ENCODE data around the gene ARFIP1.

ARFIP1 gene

GRCh38 chr4:152901205-152901604 lies 121.5 kb downstream of the ARFIP1 start:
- TF ChIP-seq CTCF (IDR thresholded peaks at IDR 0.05; ENCODE audit: low read depth, low read length) = no peak
- H3K36me3 ChIP-seq = peaks cover 8% of the 10 kb centered on the region
- no peaks in the 10 kb centered on the region for H3K4me1 ChIP-seq
- H3K4me3 ChIP-seq (ENCODE audit: low read depth, low read length) = no peak overlapping the region
- no peaks in the 10 kb centered on the region for H3K27me3 ChIP-seq
- H3K9me3 ChIP-seq = no peaks in the 10 kb centered on the region
- no peak for DNase-seq

- no peaks in the 10 kb centered on the region for H3K4me1 ChIP-seq
- DNase-seq = no peak
- no peaks in the 10 kb centered on the region for H3K9me3 ChIP-seq
- H3K4me3 ChIP-seq (ENCODE audit: low read depth, low read length) = no peak overlapping the region
- H3K36me3 ChIP-seq = peaks cover 8% of the 10 kb centered on the region
- TF ChIP-seq CTCF (IDR thresholded peaks at IDR 0.05; ENCODE audit: low read depth, low read length) = no peak
- H3K27me3 ChIP-seq = no peaks in the 10 kb centered on the region
Measured at GRCh38 chr4:152903658-152904057, 123.9 kb downstream of the ARFIP1 start.

- Histone ChIP-seq H3K27me3 (no peaks in the 10 kb centered on the region), H3K4me1 (no peaks in the 10 kb centered on the region), H3K9me3 (no peaks in the 10 kb centered on the region), H3K36me3 (peaks cover 10% of the 10 kb centered on the region), H3K4me3 (ENCODE audit: low read depth, low read length) (no peak overlapping the region)
- no peak for DNase-seq
- no peak for TF ChIP-seq CTCF (IDR thresholded peaks at IDR 0.05; ENCODE audit: low read depth, low read length)
Measured at GRCh38 chr4:152909901-152910300, 130.1 kb downstream of the ARFIP1 start.

DNA sequence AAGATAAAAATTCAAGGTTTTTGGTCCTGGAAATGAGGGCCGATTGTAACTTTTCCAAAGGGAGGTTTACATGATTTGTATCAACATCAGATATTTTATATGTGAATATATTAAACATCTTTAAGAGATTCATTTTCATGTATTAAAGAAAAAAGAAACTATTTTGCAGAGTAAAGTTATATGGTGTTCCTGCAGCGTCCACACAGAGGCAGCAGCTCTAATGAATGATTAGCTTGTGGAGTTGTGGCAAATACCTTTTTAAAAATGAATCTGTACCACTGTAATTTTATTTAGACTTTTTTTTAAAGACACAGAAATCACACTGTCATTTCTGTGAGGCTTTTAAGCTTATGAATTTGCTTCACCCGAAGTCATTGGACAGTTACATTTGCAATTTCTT lies 130.8 kb downstream of the ARFIP1 start:
- Histone ChIP-seq H3K4me1 (no peaks in the 10 kb centered on the region), H3K4me3 (ENCODE audit: low read depth, low read length) (no peak overlapping the region), H3K27me3 (no peaks in the 10 kb centered on the region), H3K9me3 (no peaks in the 10 kb centered on the region), H3K36me3 (peaks cover 10% of the 10 kb centered on the region)
- no peak for TF ChIP-seq CTCF (IDR thresholded peaks at IDR 0.05; ENCODE audit: low read depth, low read length)
- DNase-seq = no peak

DNA sequence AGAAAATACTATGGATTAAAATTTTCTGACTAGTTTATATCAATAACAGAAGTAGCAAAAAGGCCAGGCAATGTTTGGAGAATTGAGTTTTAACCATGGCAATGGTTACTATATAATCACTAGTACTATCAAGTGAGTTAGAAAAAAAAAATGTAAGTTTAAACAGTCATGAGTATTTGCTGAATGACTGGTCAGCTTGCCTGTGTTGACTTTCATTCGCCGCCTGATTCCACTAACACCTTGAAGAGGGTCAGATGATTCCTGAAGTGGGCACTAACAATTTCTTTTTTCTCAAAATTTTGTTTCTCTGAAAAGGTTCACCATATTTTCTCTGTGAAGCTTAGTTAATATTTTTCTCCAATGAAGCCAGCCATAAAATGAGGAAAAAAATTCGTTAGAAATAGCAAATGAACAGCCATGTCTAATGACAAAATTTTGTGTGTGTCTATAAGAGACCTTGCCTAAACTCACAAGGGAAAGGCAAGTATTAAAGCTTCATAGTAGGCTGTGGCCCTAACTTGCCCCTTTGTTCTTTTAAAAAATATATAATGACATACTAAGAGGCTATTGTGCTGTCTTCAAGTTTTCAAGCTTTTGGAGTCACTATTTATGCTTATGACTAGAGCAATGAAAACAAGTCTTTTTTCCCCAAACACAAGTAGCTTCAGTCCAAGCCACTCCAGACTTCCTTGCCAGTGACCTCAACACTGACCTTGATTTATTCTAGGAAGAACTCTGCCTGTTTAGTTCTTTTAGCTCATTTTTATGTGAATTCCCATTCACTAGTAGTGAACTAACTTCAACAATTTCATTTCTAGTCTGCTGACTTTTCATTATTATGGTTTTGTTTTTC lies 138.0 kb downstream of the ARFIP1 start:
- no peak overlapping the region for H3K4me3 ChIP-seq (ENCODE audit: low read depth, low read length)
- no peaks in the 10 kb centered on the region for H3K27me3 ChIP-seq
- TF ChIP-seq CTCF (IDR thresholded peaks at IDR 0.05; ENCODE audit: low read depth, low read length) = no peak
- no peaks in the 10 kb centered on the region for H3K4me1 ChIP-seq
- no peaks in the 10 kb centered on the region; the same call in none of the 2 replicates for H3K9me3 ChIP-seq
- DNase-seq = no peak
- H3K36me3 ChIP-seq = no peaks in the 10 kb centered on the region; the same call in 1 of the 2 replicates

DNA sequence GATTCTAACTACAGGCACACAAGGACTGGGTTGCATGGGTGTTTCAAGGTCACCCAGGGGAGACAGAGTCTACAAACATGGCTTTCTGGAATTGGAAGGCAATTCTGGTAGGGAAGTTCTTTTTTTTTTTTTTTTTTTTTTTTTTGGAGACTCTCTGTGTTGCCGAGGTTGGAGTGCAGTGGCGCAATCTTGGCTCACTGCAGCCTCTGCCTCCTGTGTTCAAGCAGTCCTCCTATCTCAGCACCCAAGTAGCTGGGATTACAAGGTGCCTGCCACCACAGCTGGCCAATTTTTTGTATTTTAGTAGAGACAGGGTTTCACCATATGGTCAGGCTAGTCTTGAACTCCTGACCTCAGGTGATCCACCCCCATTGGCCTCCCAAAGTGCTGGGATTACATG lies 140.1 kb downstream of the ARFIP1 start:
- Histone ChIP-seq H3K4me1 (no peaks in the 10 kb centered on the region), H3K9me3 (no peaks in the 10 kb centered on the region; the same call in none of the 2 replicates), H3K36me3 (no peaks in the 10 kb centered on the region; the same call in 1 of the 2 replicates), H3K4me3 (ENCODE audit: low read depth, low read length) (no peak overlapping the region), H3K27me3 (no peaks in the 10 kb centered on the region)
- no peak for TF ChIP-seq CTCF (IDR thresholded peaks at IDR 0.05; ENCODE audit: low read depth, low read length)
- DNase-seq = no peak
